Small intestine (tissue), 16 donors: ENCODE measurements around the gene MYO19. TPM values are rescaled to one million over a fixed set of nuclear protein-coding genes. Genes with fewer than 3 reads are reported as not detected.

Experiments
- DNase-seq, 2 donors: peaks; one replicate each; pipeline versions ENCODE4 v3.0.0 to v3.0.0-alpha.2; 2013
- FAIRE-seq: peaks from 2 replicates; lab custom pipeline; 2012; peaks lifted over from hg19 to GRCh38; lab: Jason Lieb, UNC
- H3K27ac ChIP-seq, 3 donors: one replicate each; pipeline ENCODE4 v1.5.1; 2013; ENCODE audit warnings: low read length in 2 of 3, mild to moderate bottlenecking in 2 of 3, control low read depth in 1 of 3, inconsistent platforms in 1 of 3, low read depth in 1 of 3, moderate library complexity in 1 of 3
- H3K27me3 ChIP-seq, 3 donors: one replicate each; pipeline ENCODE4 v1.6.1; 2013; ENCODE audit warnings: low read length in 3 of 3, inconsistent platforms in 1 of 3; ENCODE audit not compliant: control insufficient read depth in 3 of 3, insufficient read depth in 3 of 3
- H3K36me3 ChIP-seq, 3 donors: one replicate each; pipeline ENCODE4 v1.6.1; 2013; ENCODE audit warnings: low read length in 3 of 3, inconsistent platforms in 1 of 3, low read depth in 1 of 3, mild to moderate bottlenecking in 1 of 3, moderate library complexity in 1 of 3; ENCODE audit not compliant: control insufficient read depth in 3 of 3, insufficient read depth in 2 of 3
- H3K4me1 ChIP-seq, 3 donors: one replicate each; pipeline ENCODE4 v1.6.1; 2013; ENCODE audit warnings: low read length in 2 of 3, inconsistent platforms in 1 of 3, low read depth in 1 of 3, mild to moderate bottlenecking in 1 of 3, moderate library complexity in 1 of 3; ENCODE audit not compliant: control insufficient read depth in 3 of 3, insufficient read depth in 2 of 3
- H3K4me3 ChIP-seq, 3 donors: one replicate each; pipeline ENCODE4 v1.5.1; 2013; ENCODE audit warnings: low read length in 3 of 3, control low read depth in 1 of 3, inconsistent platforms in 1 of 3, low read depth in 1 of 3, mild to moderate bottlenecking in 1 of 3, moderate library complexity in 1 of 3
- H3K9me3 ChIP-seq, 2 donors: one replicate each; pipeline ENCODE4 v1.6.1; 2013; ENCODE audit warnings: low read depth in 1 of 2, low read length in 1 of 2; ENCODE audit not compliant: control insufficient read depth in 2 of 2, insufficient read depth in 1 of 2
- WGBS, 3 donors: extraction: QIAGEN DNeasy Blood & Tissue Kit; methylation state at CpG; one replicate each; pipeline ENCODE4 v1.1.7; 2013; 5-methylcytosine and 5-hydroxymethylcytosine counted together
- long read RNA-seq, 10 donors: transcript quantifications; one replicate each; lab custom pipeline, GENCODE V29; 2026
- polyA plus RNA-seq, 4 donors: library from polyadenylated mRNA; stranded (reverse) in 3 of 4; unstranded in 1 of 4; fragments of 200-250 nt in 3 of 4; fragments of 120-200 nt in 1 of 4; gene quantifications; one replicate each; pipeline versions ENCODE4 v1.2.1 to v1.2.3, GENCODE V29; 2013
- donor health status: healthy with polysubstance abuse.
- donor health status: control.
- donor health status: control.
- donor health status: Bipolar disorder and iron deficiency.
- donor health status: healthy.

Gene MYO19, protein sequence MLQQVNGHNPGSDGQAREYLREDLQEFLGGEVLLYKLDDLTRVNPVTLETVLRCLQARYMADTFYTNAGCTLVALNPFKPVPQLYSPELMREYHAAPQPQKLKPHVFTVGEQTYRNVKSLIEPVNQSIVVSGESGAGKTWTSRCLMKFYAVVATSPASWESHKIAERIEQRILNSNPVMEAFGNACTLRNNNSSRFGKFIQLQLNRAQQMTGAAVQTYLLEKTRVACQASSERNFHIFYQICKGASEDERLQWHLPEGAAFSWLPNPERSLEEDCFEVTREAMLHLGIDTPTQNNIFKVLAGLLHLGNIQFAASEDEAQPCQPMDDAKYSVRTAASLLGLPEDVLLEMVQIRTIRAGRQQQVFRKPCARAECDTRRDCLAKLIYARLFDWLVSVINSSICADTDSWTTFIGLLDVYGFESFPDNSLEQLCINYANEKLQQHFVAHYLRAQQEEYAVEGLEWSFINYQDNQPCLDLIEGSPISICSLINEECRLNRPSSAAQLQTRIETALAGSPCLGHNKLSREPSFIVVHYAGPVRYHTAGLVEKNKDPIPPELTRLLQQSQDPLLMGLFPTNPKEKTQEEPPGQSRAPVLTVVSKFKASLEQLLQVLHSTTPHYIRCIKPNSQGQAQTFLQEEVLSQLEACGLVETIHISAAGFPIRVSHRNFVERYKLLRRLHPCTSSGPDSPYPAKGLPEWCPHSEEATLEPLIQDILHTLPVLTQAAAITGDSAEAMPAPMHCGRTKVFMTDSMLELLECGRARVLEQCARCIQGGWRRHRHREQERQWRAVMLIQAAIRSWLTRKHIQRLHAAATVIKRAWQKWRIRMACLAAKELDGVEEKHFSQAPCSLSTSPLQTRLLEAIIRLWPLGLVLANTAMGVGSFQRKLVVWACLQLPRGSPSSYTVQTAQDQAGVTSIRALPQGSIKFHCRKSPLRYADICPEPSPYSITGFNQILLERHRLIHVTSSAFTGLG
- 10 to 100 TPM; 35.9 to 54.8 (median 48.6) TPM for polyA plus RNA-seq
- long read RNA-seq, donor 1 = 0 reads
- long read RNA-seq, donor 2, partial matches to known transcripts = 0 of 27 reads
- long read RNA-seq, donor 2, other reads (novel, unspliced or antisense) = 24 of 27 reads
- long read RNA-seq, donor 3, transcript MYO19-220 (3 exons, 1,038 nt) = major isoform, 5 of 202 reads
- long read RNA-seq, donor 3, partial matches to known transcripts = 155 of 202 reads
- long read RNA-seq, donor 3, other reads (novel, unspliced or antisense) = 41 of 202 reads
- long read RNA-seq, donor 4 = 0 reads
- long read RNA-seq, donor 5, partial matches to known transcripts = 13 of 14 reads
- long read RNA-seq, donor 5, other reads (novel, unspliced or antisense) = 0 of 14 reads
- long read RNA-seq, donor 6, partial matches to known transcripts = 95 of 176 reads
- long read RNA-seq, donor 6, other reads (novel, unspliced or antisense) = 76 of 176 reads
- long read RNA-seq, donor 7, partial matches to known transcripts = 0 of 3 reads
- long read RNA-seq, donor 7, other reads (novel, unspliced or antisense) = 0 of 3 reads
- long read RNA-seq, donor 8, partial matches to known transcripts = 0 of 1 reads
- long read RNA-seq, donor 8, other reads (novel, unspliced or antisense) = 0 of 1 reads
- long read RNA-seq, donor 9, partial matches to known transcripts = 61 of 71 reads
- long read RNA-seq, donor 9, other reads (novel, unspliced or antisense) = 9 of 71 reads
- long read RNA-seq, donor 10, partial matches to known transcripts = 163 of 176 reads
- long read RNA-seq, donor 10, other reads (novel, unspliced or antisense) = 8 of 176 reads

GRCh38 chr17:36534840-36535668 lies at the start of gene MYO19, which contains the start of gene PIGW:
TSS of gene MYO19 (minus strand) at chr17:36534868. CDS start at chr17:36532538, 2,330 bp downstream.
TSS of gene PIGW (plus strand) at chr17:36534987. CDS start at chr17:36537102, 2,115 bp downstream.
- DNase-seq = peak; percentile 93 to 96
- FAIRE-seq = no peak
- WGBS, 3 donors = 0 to 1% (median 1%) methylated on average over 76 to 83 of the region's 83 CpGs

GRCh38 chr17:36583787-36584186 lies 49.1 kb upstream of the MYO19 start:
- no peak overlapping the region for H3K27ac ChIP-seq
- H3K27me3 ChIP-seq = no peaks in the 10 kb centered on the region
- whole genome bisulfite sequencing, 3 donors = 17 to 64% (median 34%) methylated on average over 1 of the region's 1 CpG
- H3K4me1 ChIP-seq = peaks cover 0 to 9% (median 0%) of the 10 kb centered on the region in 3 donors
- DNase-seq = peak; percentile 48 to 87
- H3K4me3 ChIP-seq = no peak overlapping the region
- H3K36me3 ChIP-seq = peaks cover 18 to 60% (median 33%) of the 10 kb centered on the region in 3 donors
- FAIRE-seq = no peak
- no peaks in the 10 kb centered on the region for H3K9me3 ChIP-seq

More at GRCh38 chr17:36534840-36535668, at the start of gene MYO19, which contains the start of gene PIGW:
- Histone ChIP-seq H3K4me3 (peak within 1 kb of the TSS; percentile 65 to 94 (median 88)), H3K27me3 (no peaks in the 10 kb centered on the region), H3K4me1 (peaks cover 0 to 7% (median 2%) of the 10 kb centered on the region in 3 donors), H3K9me3 (no peaks in the 10 kb centered on the region), H3K27ac (peak within 1 kb of the TSS; percentile 95 to 100 (median 97)), H3K36me3 (peaks cover 6 to 38% (median 7%) of the 10 kb centered on the region in 3 donors)

DNA sequence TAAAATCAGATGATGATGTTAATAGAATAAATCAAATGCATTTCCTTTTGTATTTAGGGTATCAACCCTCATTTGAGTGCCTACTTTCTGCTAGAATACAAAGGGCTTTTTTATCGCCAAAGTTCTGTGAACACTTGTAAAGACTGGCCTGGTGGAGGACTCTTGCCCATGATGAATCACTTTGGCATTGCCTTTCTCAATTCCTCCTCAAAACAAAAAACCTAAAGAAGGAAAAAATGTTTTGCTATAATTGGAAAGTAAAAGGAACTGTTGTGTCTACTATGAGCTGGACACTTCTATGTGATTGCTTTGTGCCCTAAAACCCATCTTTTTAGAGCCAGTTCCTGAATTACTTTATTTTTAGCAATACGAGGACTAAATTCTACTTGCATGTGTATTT lies 44.0 kb upstream of the MYO19 start:
- 93 to 97% (median 96%) methylated on average over 2 of the region's 2 CpGs for WGBS, 3 donors
- H3K4me3 ChIP-seq = no peak overlapping the region
- H3K36me3 ChIP-seq = peaks cover 15 to 46% (median 33%) of the 10 kb centered on the region in 3 donors
- no peak overlapping the region for H3K27ac ChIP-seq
- no peaks in the 10 kb centered on the region for H3K4me1 ChIP-seq
- no peaks in the 10 kb centered on the region for H3K9me3 ChIP-seq
- FAIRE-seq (no peak), DNase-seq (no peak)
- no peaks in the 10 kb centered on the region for H3K27me3 ChIP-seq

GRCh38 chr17:36576793-36577192 lies 42.1 kb upstream of the MYO19 start:
- H3K36me3 ChIP-seq = peaks cover 17 to 39% (median 28%) of the 10 kb centered on the region in 3 donors

GRCh38 chr17:36575028-36575427 lies 40.4 kb upstream of the MYO19 start:
- FAIRE-seq = no peak
- H3K36me3 ChIP-seq = peaks cover 17 to 43% (median 24%) of the 10 kb centered on the region in 3 donors

More at GRCh38 chr17:36576793-36577192, 42.1 kb upstream of the MYO19 start:
- Histone ChIP-seq H3K4me3 (no peak overlapping the region), H3K4me1 (no peaks in the 10 kb centered on the region), H3K27ac (no peak overlapping the region), H3K27me3 (no peaks in the 10 kb centered on the region), H3K9me3 (no peaks in the 10 kb centered on the region)
- FAIRE-seq = no peak
- 64 to 86% (median 66%) methylated on average over 2 of the region's 2 CpGs for WGBS, 3 donors
- DNase-seq = peak in 1 of 2 donors; percentile 6

DNA sequence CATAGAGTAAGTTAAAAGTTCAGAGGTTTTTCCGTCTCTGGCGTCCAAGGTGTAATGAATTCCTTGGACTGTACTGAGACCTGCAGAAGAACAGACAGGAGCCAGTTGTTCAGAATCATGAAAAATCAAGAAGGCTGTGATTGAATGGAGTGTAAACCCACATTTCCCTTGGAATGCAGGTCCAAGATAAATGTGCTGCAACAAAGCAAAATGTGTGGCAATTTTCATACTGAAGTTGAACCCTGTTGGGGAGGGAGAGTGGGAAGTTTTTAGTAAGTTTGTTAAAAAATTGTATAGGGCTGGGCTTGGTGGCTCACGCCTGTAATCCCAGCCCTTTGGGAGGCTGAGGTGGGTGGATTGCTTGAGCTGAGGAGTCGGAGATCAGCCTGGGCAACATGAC lies 31.4 kb upstream of the MYO19 start:
- H3K4me1 ChIP-seq = no peaks in the 10 kb centered on the region
- H3K36me3 ChIP-seq = peaks cover 6 to 60% (median 16%) of the 10 kb centered on the region in 3 donors
- no peak overlapping the region for H3K4me3 ChIP-seq
- no peak overlapping the region for H3K27ac ChIP-seq
- FAIRE-seq (no peak), DNase-seq (no peak)
- H3K9me3 ChIP-seq = no peaks in the 10 kb centered on the region
- no peaks in the 10 kb centered on the region for H3K27me3 ChIP-seq
- 94 to 97% (median 95%) methylated on average over 4 of the region's 4 CpGs for whole genome bisulfite sequencing, 3 donors

More at GRCh38 chr17:36575028-36575427, 40.4 kb upstream of the MYO19 start:
- H3K4me1 ChIP-seq = no peaks in the 10 kb centered on the region
- H3K27ac ChIP-seq = no peak overlapping the region
- no peak for DNase-seq
- 94 to 96% (median 94%) methylated on average over 12 of the region's 12 CpGs for WGBS, 3 donors
- no peaks in the 10 kb centered on the region for H3K27me3 ChIP-seq
- H3K4me3 ChIP-seq = no peak overlapping the region
- H3K9me3 ChIP-seq = no peaks in the 10 kb centered on the region
